ENCODE results near the gene MARK2. TPM values are rescaled to one million over a fixed set of nuclear protein-coding genes. Genes with fewer than 3 reads are reported as not detected.

The MARK2 gene
- total RNA-seq, 1 experiment from 2014 or later: 39.8 TPM

GRCh38 chr11:63869683-63870082 is 30.8 kb downstream of the MARK2 start:
- Histone ChIP-seq H3K9me2 (ENCODE audit: insufficient read depth) (no peaks in the 10 kb centered on the region), H4K20me1 (ENCODE audit: insufficient read depth) (peaks cover 5% of the 10 kb centered on the region; the same call in 1 of the 2 replicates), H3K27me3 (ENCODE audit: insufficient read depth, low read length) (no peaks in the 10 kb centered on the region), H3K9me3 (ENCODE audit: control insufficient read depth in 1 of 2, insufficient read depth in 1 of 2, low read depth in 1 of 2, low read length in 2 of 2) (no peaks in the 10 kb centered on the region), H2AFZ (ENCODE audit: low read depth, low read length, poor library complexity, severe bottlenecking) (no peak overlapping the region), H3K4me1 (ENCODE audit: control insufficient read depth in 1 of 2, insufficient read depth in 2 of 2, low read length in 2 of 2) (peaks cover 7 to 26% of the 10 kb centered on the region in 2 experiments), H3K27ac (ENCODE audit: low read depth, low read length) (no peak overlapping the region), H3K79me2 (ENCODE audit: insufficient read depth, low read length) (peaks cover 93% of the 10 kb centered on the region), H3K4me3 (replicated peaks in 1 of 2; ENCODE audit: low read depth in 1 of 2, low read length in 2 of 2) (no peak overlapping the region), H3K9ac (ENCODE audit: low read length) (no peak overlapping the region), H3K4me2 (ENCODE audit: low read length) (no peak overlapping the region), H3K36me3 (ENCODE audit: control insufficient read depth in 1 of 2, insufficient read depth in 2 of 2, low read length in 2 of 2) (peaks cover 0 to 5% of the 10 kb centered on the region in 2 experiments; a peak in 1 of 4 replicates)
- no peak for ATAC-seq
- no TSS peak for BruUV-seq (replicated peaks)
- ChIA-PET CTCF (no interaction called here), RAD21 (ENCODE audit: low non-redundant PET in 1 of 2, low total read pairs in 2 of 2, uncharacterized antibody in 2 of 2, unreplicated experiment in 2 of 2) (no interaction called here), POLR2A (no interaction called here)
- DNase-seq (ENCODE audit: low read depth, low spot score): no peak
- no peak for TF ChIP-seq YY1 (IDR thresholded peaks at IDR 0.05; ENCODE audit: extremely low read depth, insufficient replicate concordance, low read depth, low read length)
- intact Hi-C loops (cut with micrococcal nuclease): loop anchor here (5.0 kb wide), 1 partner anchor 32 kb away; the partner anchor contains the start of gene MARK2

GRCh38 chr11:63870351-63871140 is 31.6 kb downstream of the MARK2 start:
- H3K9me3 ChIP-seq (ENCODE audit: control insufficient read depth in 1 of 2, insufficient read depth in 1 of 2, low read depth in 1 of 2, low read length in 2 of 2): no peaks in the 10 kb centered on the region
- TF ChIP-seq JUND (IDR thresholded peaks at IDR 0.05) (no peak), EGR1 (IDR thresholded peaks at IDR 0.05; ENCODE audit: low read depth) (no peak), TCF7L2 (IDR thresholded peaks at IDR 0.05; ENCODE audit: borderline replicate concordance, extremely low read depth, insufficient read depth, insufficient read length) (no peak), YY1 (IDR thresholded peaks at IDR 0.05; ENCODE audit: extremely low read depth, insufficient replicate concordance, low read depth, low read length) (no peak), ATF3 (IDR thresholded peaks at IDR 0.05) (no peak)
- ATAC-seq (no peak), DNase-seq (ENCODE audit: low read depth, low spot score) (no peak)
- H4K20me1 ChIP-seq (ENCODE audit: insufficient read depth): peaks cover 5% of the 10 kb centered on the region; the same call in 1 of the 2 replicates
- no peak overlapping the region for H2AFZ ChIP-seq (ENCODE audit: low read depth, low read length, poor library complexity, severe bottlenecking)
- intact Hi-C loops (cut with micrococcal nuclease): loop anchor here (5.0 kb wide), 1 partner anchor 33 kb away; the partner anchor contains the start of gene MARK2
- no peak overlapping the region for H3K27ac ChIP-seq (ENCODE audit: low read depth, low read length)
- peaks cover 0 to 5% of the 10 kb centered on the region in 2 experiments; a peak in 1 of 4 replicates for H3K36me3 ChIP-seq (ENCODE audit: control insufficient read depth in 1 of 2, insufficient read depth in 2 of 2, low read length in 2 of 2)
- no peaks in the 10 kb centered on the region for H3K27me3 ChIP-seq (ENCODE audit: insufficient read depth, low read length)
- no peaks in the 10 kb centered on the region for H3K9me2 ChIP-seq (ENCODE audit: insufficient read depth)
- H3K4me2 ChIP-seq (ENCODE audit: low read length): no peak overlapping the region
- POLR2A ChIA-PET: no interaction called here
- CTCF ChIA-PET: no interaction called here
- no TSS peak for BruUV-seq (replicated peaks)
- no peak overlapping the region for H3K9ac ChIP-seq (ENCODE audit: low read length)
- H3K4me3 ChIP-seq (replicated peaks in 1 of 2; ENCODE audit: low read depth in 1 of 2, low read length in 2 of 2): no peak overlapping the region
- H3K79me2 ChIP-seq (ENCODE audit: insufficient read depth, low read length): peaks cover 92% of the 10 kb centered on the region
- H3K4me1 ChIP-seq (ENCODE audit: control insufficient read depth in 1 of 2, insufficient read depth in 2 of 2, low read length in 2 of 2): peaks cover 7 to 26% of the 10 kb centered on the region in 2 experiments
- RAD21 ChIA-PET (ENCODE audit: low non-redundant PET in 1 of 2, low total read pairs in 2 of 2, uncharacterized antibody in 2 of 2, unreplicated experiment in 2 of 2): no interaction called here
